Esophagus muscularis mucosa (tissue), 4 donors: ENCODE measurements around the gene MOB3A. TPM values are rescaled to one million over a fixed set of nuclear protein-coding genes. Genes with fewer than 3 reads are reported as not detected.

Experiments used
- DNase-seq: peaks from one replicate; pipeline ENCODE4 v3.0.0-alpha.2; 2017; ENCODE audit errors: extremely low spot score
- H3K27ac ChIP-seq, 4 donors: fragments of 200-600 bp; sonication (generic); replicated peaks in 1 of 4; 1 replicate in 3 of 4; 2 replicates in 1 of 4; pipeline ENCODE4 v1.5.1; 2016 to 2019; ENCODE audit warnings: mild to moderate bottlenecking in 1 of 4
- H3K27me3 ChIP-seq, 4 donors: fragments of 200-600 bp; sonication (generic); one replicate each; pipeline versions ENCODE4 v1.5.1 to v1.6.0; 2016 to 2019
- H3K36me3 ChIP-seq, 4 donors: fragments of 200-600 bp; sonication (generic); one replicate each; pipeline ENCODE4 v1.5.1; 2016 to 2019
- H3K4me1 ChIP-seq, 4 donors: fragments of 200-600 bp; sonication (generic); one replicate each; pipeline ENCODE4 v1.5.1; 2016 to 2019
- H3K4me3 ChIP-seq, 4 donors: fragments of 200-600 bp; sonication (generic); 1 replicate in 2 of 4; 2 replicates in 2 of 4; pipeline ENCODE4 v1.5.1; 2016 to 2019; ENCODE audit warnings: mild to moderate bottlenecking in 4 of 4, moderate library complexity in 1 of 4
- H3K9me3 ChIP-seq, 4 donors: fragments of 200-600 bp; sonication (generic); 1 replicate in 3 of 4; 2 replicates in 1 of 4; pipeline ENCODE4 v1.5.1; 2016 to 2019
- CTCF ChIP-seq, 3 experiments: fragments of 200-600 bp in 2 of 3; fragments of 450-650 bp in 1 of 3; sonication (generic) in 2 of 3; IDR thresholded peaks; one replicate each; pipeline ENCODE4 v1.5.1; 2017 to 2019; ENCODE audit warnings: antibody characterized with exemption in 3 of 3, mild to moderate bottlenecking in 2 of 3, moderate library complexity in 1 of 3
- EP300 ChIP-seq: sonication (generic); formaldehyde crosslinking; IDR thresholded peaks from one replicate; pipeline ENCODE4 v1.6.1; 2017; ENCODE audit warnings: antibody characterized with exemption
- POLR2A ChIP-seq: fragments of 450-650 bp; IDR thresholded peaks from one replicate; pipeline ENCODE4 v1.6.1; 2017; ENCODE audit warnings: antibody characterized with exemption, moderate library complexity, mild to moderate bottlenecking, low read depth
- POLR2AphosphoS5 ChIP-seq, 2 donors: sonication (generic); formaldehyde crosslinking; IDR thresholded peaks; one replicate each; pipeline ENCODE4 v1.6.1; 2017; ENCODE audit warnings: antibody characterized with exemption in 2 of 2
- WGBS: methylation state at CpG from one replicate; pipeline ENCODE4 v1.1.5; 2018; 5-methylcytosine and 5-hydroxymethylcytosine counted together
- intact Hi-C: fragments of 100-400 bp; cut with DNase I; formaldehyde crosslinking; loops from one replicate; pipeline ENCODE4 v1.15.1; 2023
- total RNA-seq, 4 donors: library from RNA; depleted of rRNA; stranded (reverse); fragments of >200 nt; gene quantifications; one replicate each; pipeline versions ENCODE4 v1.1.0 to v1.2.1, GENCODE V29; 2016

MOB3A gene
- total RNA-seq, 4 donors from 2014 or later, result 43.6 to 85.2 (median 56.3) TPM

GRCh38 chr19:2070986-2071673 is 25.0 kb downstream of the MOB3A start:
- no peaks in the 10 kb centered on the region for H3K9me3 ChIP-seq
- DNase-seq, result no peak
- no peak overlapping the region for H3K4me3 ChIP-seq
- peaks cover 7 to 29% (median 24%) of the 10 kb centered on the region in 4 donors for H3K4me1 ChIP-seq
- WGBS, result 76% methylated on average over 13 of the region's 19 CpGs
- H3K27ac ChIP-seq, result peak overlapping the region in 1 of 4 donors; percentile 11
- no peak for TF ChIP-seq CTCF (IDR thresholded peaks at IDR 0.05)
- H3K27me3 ChIP-seq, result no peaks in the 10 kb centered on the region
- intact Hi-C loops, result loop anchor here (5.0 kb wide), 1 partner anchor 144 kb away; no protein-coding TSS in a partner anchor
- H3K36me3 ChIP-seq, result peaks cover 44 to 54% (median 51%) of the 10 kb centered on the region in 4 donors

- Histone ChIP-seq H3K36me3 (peaks cover 37 to 47% (median 45%) of the 10 kb centered on the region in 4 donors), H3K27ac (peak overlapping the region in 1 of 4 donors; percentile 63), H3K4me1 (peaks cover 7 to 29% (median 24%) of the 10 kb centered on the region in 4 donors), H3K9me3 (no peaks in the 10 kb centered on the region), H3K27me3 (no peaks in the 10 kb centered on the region), H3K4me3 (no peak overlapping the region)
- TF ChIP-seq EP300, result no peak
- DNase-seq, result no peak
- WGBS, result 87% methylated on average over 10 of the region's 10 CpGs
- intact Hi-C loops, result loop anchor here (5.0 kb wide), 1 partner anchor 143 kb away; no protein-coding TSS in a partner anchor
Observed at GRCh38 chr19:2070436-2070827, 25.7 kb downstream of the MOB3A start.

GRCh38 chr19:2064788-2065524 is 31.2 kb downstream of the MOB3A start:
- H3K4me3 ChIP-seq, result peak overlapping the region in 2 of 4 donors; percentile 2 to 16
- H3K36me3 ChIP-seq, result no peaks in the 10 kb centered on the region
- intact Hi-C loops, result no loop called here
- 63% methylated on average over 15 of the region's 38 CpGs for WGBS
- no peak for DNase-seq
- no peaks in the 10 kb centered on the region for H3K9me3 ChIP-seq
- H3K27ac ChIP-seq, result peak overlapping the region; percentile 56 to 79 (median 64)
- no peaks in the 10 kb centered on the region for H3K27me3 ChIP-seq
- TF ChIP-seq POLR2AphosphoS5 (IDR thresholded peaks at IDR 0.05) (peak; percentile 49 to 57), POLR2A (no peak), CTCF (IDR thresholded peaks at IDR 0.05) (no peak)
- H3K4me1 ChIP-seq, result peaks cover 32 to 56% (median 49%) of the 10 kb centered on the region in 4 donors

- Histone ChIP-seq H3K9me3 (no peaks in the 10 kb centered on the region), H3K27ac (peak overlapping the region; percentile 56 to 79 (median 64)), H3K27me3 (no peaks in the 10 kb centered on the region), H3K4me1 (peaks cover 34 to 56% (median 49%) of the 10 kb centered on the region in 4 donors), H3K4me3 (peak overlapping the region in 2 of 4 donors; percentile 2 to 16), H3K36me3 (no peaks in the 10 kb centered on the region)
- intact Hi-C loops, result no loop called here
- 86% methylated on average over 13 of the region's 13 CpGs for WGBS
- TF ChIP-seq POLR2A (no peak), EP300 (no peak), CTCF (IDR thresholded peaks at IDR 0.05) (no peak), POLR2AphosphoS5 (IDR thresholded peaks at IDR 0.05) (no peak)
- no peak for DNase-seq
Observed at GRCh38 chr19:2064395-2064787, 31.7 kb downstream of the MOB3A start.

GRCh38 chr19:2063824-2064223 is 32.3 kb downstream of the MOB3A start:
- intact Hi-C loops, result no loop called here
- 79% methylated on average over 8 of the region's 8 CpGs for WGBS
- no peak overlapping the region for H3K4me3 ChIP-seq
- H3K27me3 ChIP-seq, result no peaks in the 10 kb centered on the region
- peaks cover 37 to 58% (median 51%) of the 10 kb centered on the region in 4 donors for H3K4me1 ChIP-seq
- TF ChIP-seq POLR2A (no peak), EP300 (no peak), POLR2AphosphoS5 (IDR thresholded peaks at IDR 0.05) (no peak), CTCF (IDR thresholded peaks at IDR 0.05) (no peak)
- peak overlapping the region in 2 of 4 donors; percentile 59 to 79 for H3K27ac ChIP-seq
- no peaks in the 10 kb centered on the region for H3K9me3 ChIP-seq
- H3K36me3 ChIP-seq, result no peaks in the 10 kb centered on the region
- no peak for DNase-seq
